HG03045 (cell line): ENCODE measurements around the gene HDAC4.
"Not testable (repeated sequence)": the region's sequence is repeated elsewhere in the genome, so short reads cannot be mapped to it uniquely, and the experiment has no call there.

Experiments used
- ATAC-seq: cut with Tn5 transposase; IDR thresholded peaks from one replicate; pipeline ENCODE4 v1.9.1; 2021; ENCODE audit warnings: mild to moderate bottlenecking, moderate library complexity; ENCODE audit not compliant: unreplicated experiment

The HDAC4 gene

GRCh38 chr2:239181074-239181902 is 219.5 kb downstream of the HDAC4 start:
- ATAC-seq: no peak

GRCh38 chr2:239180526-239181073 is 220.2 kb downstream of the HDAC4 start:
- no peak for ATAC-seq

- no peak for ATAC-seq
Observed at GRCh38 chr2:239179851-239180371, 220.9 kb downstream of the HDAC4 start.

GRCh38 chr2:239178954-239179353 is 221.9 kb downstream of the HDAC4 start:
- no peak for ATAC-seq

- ATAC-seq: no peak
Observed at GRCh38 chr2:239178484-239178883, 222.3 kb downstream of the HDAC4 start.

DNA sequence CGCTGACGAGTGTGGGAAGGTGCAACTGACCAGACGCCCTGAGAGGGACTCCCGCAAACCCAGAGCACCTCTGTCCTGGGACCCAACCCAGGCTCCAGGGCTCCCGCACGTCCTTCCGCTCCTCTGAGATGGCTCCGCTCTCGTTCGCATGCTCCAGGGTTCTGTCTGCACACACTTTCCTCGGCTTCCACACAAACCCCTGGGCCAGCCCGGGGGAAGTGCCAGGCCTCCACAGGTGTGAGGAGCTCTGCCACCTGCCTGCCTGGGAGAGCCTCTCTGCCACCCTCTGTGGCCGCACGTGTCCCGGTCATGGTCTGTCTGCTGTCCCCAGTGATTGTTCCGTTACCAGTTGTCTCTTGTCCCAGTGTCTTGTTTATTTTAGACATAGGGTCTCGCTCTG is 222.9 kb downstream of the HDAC4 start:
- ATAC-seq: no peak

GRCh38 chr2:239177325-239177724 is 223.5 kb downstream of the HDAC4 start:
- ATAC-seq: no peak

DNA sequence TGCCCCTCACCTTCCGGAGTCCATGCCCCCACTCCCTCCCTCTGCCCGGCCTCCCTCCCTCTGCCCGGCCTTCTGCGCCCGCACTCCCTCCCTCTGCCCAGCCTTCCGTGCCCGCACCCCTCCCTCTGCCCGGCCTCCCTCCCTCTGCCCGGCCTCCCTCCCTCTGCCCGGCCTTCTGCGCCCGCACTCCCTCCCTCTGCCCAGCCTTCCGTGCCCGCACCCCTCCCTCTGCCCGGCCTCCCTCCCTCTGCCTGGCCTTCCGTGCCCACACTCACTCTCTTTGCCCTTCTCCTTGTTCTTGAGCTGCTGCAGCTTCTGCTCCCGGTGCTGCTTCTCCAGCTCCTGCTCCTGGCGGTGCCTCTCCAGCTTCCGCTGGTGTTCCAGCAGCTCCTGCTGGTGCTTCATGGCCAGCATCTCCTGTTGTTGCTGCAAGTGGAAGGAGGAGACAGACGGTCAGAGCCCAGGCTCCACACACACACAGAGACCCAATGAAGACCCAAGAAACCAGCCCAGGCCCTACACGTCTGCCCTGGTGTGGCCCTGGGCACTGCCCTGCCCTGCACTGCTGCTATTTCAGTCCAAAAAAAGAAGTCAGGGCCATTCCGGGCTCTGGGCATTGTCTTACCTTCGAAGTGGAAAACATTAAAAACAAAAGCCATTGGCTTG is 224.5 kb downstream of the HDAC4 start:
- ATAC-seq: not testable (repeated sequence)

GRCh38 chr2:239175181-239175580 is 225.6 kb downstream of the HDAC4 start:
- ATAC-seq: no peak

DNA sequence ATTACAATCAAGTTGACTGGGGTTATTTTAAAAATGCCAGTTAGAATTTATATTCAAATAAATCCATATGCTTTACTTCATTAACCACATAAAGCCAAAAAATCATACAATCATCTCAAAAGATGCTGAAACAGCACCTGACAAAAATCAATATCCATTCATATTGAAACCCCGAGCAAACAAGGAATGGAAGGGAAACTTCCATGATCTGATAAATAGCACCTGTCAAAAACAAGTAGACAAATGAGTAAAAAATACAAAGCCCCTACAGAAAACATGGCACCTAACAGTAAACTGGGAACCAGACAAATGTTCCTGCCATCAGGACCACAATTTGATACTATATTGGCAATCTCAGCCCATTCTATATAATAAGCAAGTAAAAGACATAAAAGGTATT is 227.5 kb downstream of the HDAC4 start:
- no peak for ATAC-seq

GRCh38 chr2:239171643-239172042 is 229.2 kb downstream of the HDAC4 start:
- no peak for ATAC-seq

GRCh38 chr2:239169311-239170048 is 231.3 kb downstream of the HDAC4 start:
- ATAC-seq: no peak

- no peak for ATAC-seq
Observed at GRCh38 chr2:239168575-239168974, 232.2 kb downstream of the HDAC4 start.

- no peak for ATAC-seq
Observed at GRCh38 chr2:239167766-239168444, 232.9 kb downstream of the HDAC4 start.

- ATAC-seq: no peak
Observed at GRCh38 chr2:239167011-239167673, 233.7 kb downstream of the HDAC4 start.

DNA sequence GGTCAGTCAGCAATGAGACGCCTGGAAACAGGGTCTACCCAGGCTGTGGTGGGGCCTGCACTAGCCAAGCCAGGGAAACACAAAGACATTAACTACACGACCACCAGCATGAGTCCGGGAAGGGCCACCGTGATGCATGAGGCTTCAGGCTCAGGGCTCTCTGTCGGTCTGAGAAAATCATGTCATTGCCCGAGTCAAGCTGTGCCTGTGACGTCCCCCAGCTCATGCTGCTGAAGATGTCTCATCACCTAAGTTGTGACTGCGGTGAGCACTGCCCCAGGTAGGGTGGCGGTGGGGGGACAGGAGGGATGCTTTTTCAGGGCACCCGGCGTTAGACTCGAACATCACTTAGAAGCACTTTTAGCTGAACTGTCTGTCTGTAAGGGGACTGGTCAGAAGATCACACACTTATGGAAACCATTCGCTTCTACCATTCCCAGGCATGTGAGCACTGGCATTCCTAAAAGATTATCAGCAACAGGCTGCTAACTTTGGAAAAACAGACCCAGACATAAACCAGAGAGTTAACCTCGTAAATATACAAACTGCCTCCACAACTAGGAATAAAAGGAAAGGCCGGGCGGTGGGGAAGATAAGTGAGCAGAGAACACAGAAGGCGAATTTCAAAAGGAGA is 234.5 kb downstream of the HDAC4 start:
- no peak for ATAC-seq

- ATAC-seq: no peak
Observed at GRCh38 chr2:239165206-239165831, 235.5 kb downstream of the HDAC4 start.

- ATAC-seq: no peak
Observed at GRCh38 chr2:239164335-239164871, 236.4 kb downstream of the HDAC4 start.
